ENCODE data around the gene FNDC11.
A peak's percentile ranks its signal among the peaks of the same experiment; 100 is the strongest.

The FNDC11 gene

GRCh38 chr20:63540417-63541186 lies 13.4 kb upstream of the FNDC11 start:
- Mint-ChIP-seq H3K27ac (no peak overlapping the region), H3K4me1 (peaks cover 6% of the 10 kb centered on the region), H3K4me3 (no peak overlapping the region), H3K36me3 (ENCODE audit: low read depth) (no peaks in the 10 kb centered on the region), H3K9me3 (no peaks in the 10 kb centered on the region), H3K27me3 (ENCODE audit: low read depth) (peaks cover 4% of the 10 kb centered on the region)
- TF ChIP-seq, protein P1, sequence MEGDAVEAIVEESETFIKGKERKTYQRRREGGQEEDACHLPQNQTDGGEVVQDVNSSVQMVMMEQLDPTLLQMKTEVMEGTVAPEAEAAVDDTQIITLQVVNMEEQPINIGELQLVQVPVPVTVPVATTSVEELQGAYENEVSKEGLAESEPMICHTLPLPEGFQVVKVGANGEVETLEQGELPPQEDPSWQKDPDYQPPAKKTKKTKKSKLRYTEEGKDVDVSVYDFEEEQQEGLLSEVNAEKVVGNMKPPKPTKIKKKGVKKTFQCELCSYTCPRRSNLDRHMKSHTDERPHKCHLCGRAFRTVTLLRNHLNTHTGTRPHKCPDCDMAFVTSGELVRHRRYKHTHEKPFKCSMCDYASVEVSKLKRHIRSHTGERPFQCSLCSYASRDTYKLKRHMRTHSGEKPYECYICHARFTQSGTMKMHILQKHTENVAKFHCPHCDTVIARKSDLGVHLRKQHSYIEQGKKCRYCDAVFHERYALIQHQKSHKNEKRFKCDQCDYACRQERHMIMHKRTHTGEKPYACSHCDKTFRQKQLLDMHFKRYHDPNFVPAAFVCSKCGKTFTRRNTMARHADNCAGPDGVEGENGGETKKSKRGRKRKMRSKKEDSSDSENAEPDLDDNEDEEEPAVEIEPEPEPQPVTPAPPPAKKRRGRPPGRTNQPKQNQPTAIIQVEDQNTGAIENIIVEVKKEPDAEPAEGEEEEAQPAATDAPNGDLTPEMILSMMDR (IDR thresholded peaks at IDR 0.05; ENCODE audit: unreplicated experiment in 3 of 3), result no peak

GRCh38 chr20:63541371-63541770 lies 12.6 kb upstream of the FNDC11 start:
- Mint-ChIP-seq H3K27me3 (ENCODE audit: low read depth) (peaks cover 5% of the 10 kb centered on the region), H3K4me3 (no peak overlapping the region), H3K9me3 (no peaks in the 10 kb centered on the region), H3K27ac (no peak overlapping the region), H3K36me3 (ENCODE audit: low read depth) (no peaks in the 10 kb centered on the region), H3K4me1 (peaks cover 6% of the 10 kb centered on the region)
- TF ChIP-seq, protein P1 (IDR thresholded peaks at IDR 0.05; ENCODE audit: unreplicated experiment in 3 of 3), result no peak

DNA sequence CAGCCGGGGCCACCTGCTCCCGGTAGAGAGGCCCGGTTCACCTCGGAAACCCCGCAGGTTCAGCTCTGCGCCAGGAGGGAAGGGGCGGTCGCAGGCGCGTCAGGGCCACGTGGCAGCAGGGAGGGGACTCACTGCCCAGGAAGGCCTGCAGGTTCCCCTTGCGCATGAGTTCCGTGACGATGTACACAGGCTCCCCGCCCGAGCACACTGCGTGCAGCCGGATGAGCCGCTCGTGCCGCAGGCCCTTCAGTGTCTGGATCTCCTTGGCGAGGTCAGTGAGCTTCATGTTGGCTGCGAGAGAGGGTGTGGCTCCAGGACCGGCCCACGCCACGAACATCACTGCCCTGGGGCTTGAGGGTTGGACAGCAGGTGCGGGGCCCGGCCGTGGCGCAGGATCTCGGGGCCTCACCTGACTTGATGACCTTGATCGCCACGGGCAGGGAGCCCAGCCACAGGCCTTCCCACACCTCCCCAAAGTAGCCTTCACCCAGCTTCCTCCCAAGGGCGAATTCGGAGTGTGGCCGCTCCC lies 11.9 kb upstream of the FNDC11 start:
- Mint-ChIP-seq H3K27me3 (ENCODE audit: low read depth) (peaks cover 12% of the 10 kb centered on the region), H3K9me3 (no peaks in the 10 kb centered on the region), H3K27ac (no peak overlapping the region), H3K4me1 (peaks cover 6% of the 10 kb centered on the region), H3K4me3 (no peak overlapping the region), H3K36me3 (ENCODE audit: low read depth) (no peaks in the 10 kb centered on the region)
- TF ChIP-seq, protein P1 (IDR thresholded peaks at IDR 0.05; ENCODE audit: unreplicated experiment in 3 of 3), result no peak

GRCh38 chr20:63542696-63543095 lies 11.3 kb upstream of the FNDC11 start:
- Mint-ChIP-seq H3K36me3 (ENCODE audit: low read depth) (no peaks in the 10 kb centered on the region), H3K4me1 (peaks cover 6% of the 10 kb centered on the region), H3K4me3 (no peak overlapping the region), H3K27me3 (ENCODE audit: low read depth) (peaks cover 12% of the 10 kb centered on the region), H3K27ac (no peak overlapping the region), H3K9me3 (no peaks in the 10 kb centered on the region)
- TF ChIP-seq, protein P1 (IDR thresholded peaks at IDR 0.05; ENCODE audit: unreplicated experiment in 3 of 3), result no peak

GRCh38 chr20:63543131-63543530 lies 10.8 kb upstream of the FNDC11 start:
- TF ChIP-seq, protein P1 (IDR thresholded peaks at IDR 0.05; ENCODE audit: unreplicated experiment in 3 of 3), result no peak
- peaks cover 6% of the 10 kb centered on the region for H3K4me1 Mint-ChIP-seq
- no peak overlapping the region for H3K4me3 Mint-ChIP-seq
- peaks cover 12% of the 10 kb centered on the region for H3K27me3 Mint-ChIP-seq (ENCODE audit: low read depth)
- no peaks in the 10 kb centered on the region for H3K9me3 Mint-ChIP-seq
- H3K27ac Mint-ChIP-seq, result no peak overlapping the region
- H3K36me3 Mint-ChIP-seq (ENCODE audit: low read depth), result no peaks in the 10 kb centered on the region

- Mint-ChIP-seq H3K27ac (peak overlapping the region in 1 of 3 experiments; percentile 12), H3K36me3 (ENCODE audit: low read depth) (no peaks in the 10 kb centered on the region), H3K4me3 (no peak overlapping the region), H3K27me3 (ENCODE audit: low read depth) (peaks cover 16% of the 10 kb centered on the region), H3K4me1 (peaks cover 6% of the 10 kb centered on the region), H3K9me3 (no peaks in the 10 kb centered on the region)
- TF ChIP-seq, protein P1 (IDR thresholded peaks at IDR 0.05; ENCODE audit: unreplicated experiment in 3 of 3), result no peak
These were observed 10.2 kb upstream of the FNDC11 start for GRCh38 chr20:63543733-63544132.

Measured in nephron (organoid).